K562 (cell line): ENCODE data around the gene RETNLB.

Experiments
- CTCF ChIP-seq, 3 experiments: IDR thresholded peaks in 2 of 3; conservative IDR thresholded peaks in 1 of 3; 2 replicates each; pipeline ENCODE4 v1.5.1; 2011 to 2012; ENCODE audit warnings: low read length in 3 of 3, mild to moderate bottlenecking in 3 of 3, control low read depth in 2 of 3, improper control_type of control experiment in 1 of 3, inconsistent platforms in 1 of 3, low read depth in 1 of 3, mixed read lengths in 1 of 3, moderate library complexity in 1 of 3; ENCODE audit not compliant: insufficient read depth in 2 of 3
- E2F4 ChIP-seq: sonication (generic); formaldehyde crosslinking; IDR thresholded peaks from 2 replicates; pipeline ENCODE4 v1.8.0; 2022; ENCODE audit warnings: mild to moderate bottlenecking, low read depth, missing genetic modification reagents
- FOXJ3 ChIP-seq: sonication (generic); formaldehyde crosslinking; IDR thresholded peaks from 2 replicates; pipeline ENCODE4 v1.4.0; 2020; ENCODE audit warnings: mild to moderate bottlenecking, missing genetic modification reagents
- HMG20A ChIP-seq: fragments of 450-650 bp; formaldehyde crosslinking; conservative IDR thresholded peaks from 2 replicates; pipeline ENCODE4 v1.4.0; 2020; ENCODE audit warnings: mild to moderate bottlenecking, mixed read lengths
- JUN ChIP-seq, 2 experiments: sonication (generic) in 1 of 2; formaldehyde crosslinking in 1 of 2; IDR thresholded peaks; 2 replicates each; pipeline versions ENCODE4 v1.6.1 to v1.8.0; 2012 to 2022; ENCODE audit warnings: borderline replicate concordance in 2 of 2, mild to moderate bottlenecking in 2 of 2, improper control_type of control experiment in 1 of 2, low read depth in 1 of 2, low read length in 1 of 2, missing genetic modification reagents in 1 of 2
- POLR2A ChIP-seq: fragments of 450-650 bp; conservative IDR thresholded peaks from 2 replicates; pipeline ENCODE4 v1.6.1; 2016
- RB1 ChIP-seq: fragments of 450-650 bp; IDR thresholded peaks from 2 replicates; pipeline ENCODE4 v1.6.1; 2017; ENCODE audit warnings: low read depth, mild to moderate bottlenecking
- RBBP5 ChIP-seq: fragments of 200-600 bp; sonication (generic); IDR thresholded peaks from 2 replicates; pipeline ENCODE4 v1.6.1; 2012; ENCODE audit warnings: borderline replicate concordance, mild to moderate bottlenecking, low read length, control low read depth, inconsistent platforms; ENCODE audit not compliant: insufficient read depth, poor library complexity, severe bottlenecking
- TARDBP ChIP-seq: fragments of 450-650 bp; IDR thresholded peaks from 2 replicates; pipeline ENCODE4 v1.6.1; 2016
- TSHZ1 ChIP-seq: fragments of 250-450 bp; sonication (Bioruptor Pico); IDR thresholded peaks from 2 replicates; pipeline ENCODE4 v1.4.0; 2020; ENCODE audit warnings: mild to moderate bottlenecking, moderate library complexity
- ZNF449 ChIP-seq: fragments of 250-450 bp; sonication (Bioruptor Pico); IDR thresholded peaks from 2 replicates; pipeline ENCODE4 v1.8.0; 2022; ENCODE audit warnings: moderate library complexity, mild to moderate bottlenecking, inconsistent platforms
- ZNF584 ChIP-seq: fragments of 200-800 bp; sonication (Bioruptor generic); IDR thresholded peaks from 2 replicates; pipeline ENCODE4 v1.6.1; 2016; ENCODE audit warnings: low read depth, mild to moderate bottlenecking, missing genetic modification characterization, missing compliant biosample characterization
- ZNF639 ChIP-seq, 2 experiments: fragments of 200-800 bp in 1 of 2; sonication (Bioruptor generic) in 1 of 2; sonication (generic) in 1 of 2; formaldehyde crosslinking in 1 of 2; IDR thresholded peaks in 1 of 2; conservative IDR thresholded peaks in 1 of 2; 2 replicates each; pipeline versions ENCODE4 v1.5.0 to v1.6.1; 2016 to 2020; ENCODE audit warnings: missing compliant biosample characterization in 1 of 2, missing genetic modification characterization in 1 of 2, missing genetic modification reagents in 1 of 2

- TF ChIP-seq TSHZ1 (CRISPR knock-in tag) = no peak
- no peak for TF ChIP-seq CTCF (IDR thresholded peaks at IDR 0.05 in 2 of 3, conservative IDR thresholded peaks at IDR 0.05 in 1 of 3; ENCODE audit: insufficient read depth in 2 of 3, low read depth in 1 of 3, low read length in 3 of 3)
- TF ChIP-seq RB1 = no peak
- no peak for TF ChIP-seq FOXJ3 (CRISPR knock-in tag)
- TF ChIP-seq POLR2A = no peak
- TF ChIP-seq ZNF449 = no peak
- TF ChIP-seq ZNF584 = no peak
- TF ChIP-seq JUN (IDR thresholded peaks at IDR 0.05; ENCODE audit: borderline replicate concordance, low read depth, low read length) = no peak
- TF ChIP-seq JUN (CRISPR knock-in tag; IDR thresholded peaks at IDR 0.05; ENCODE audit: borderline replicate concordance) = no peak
- TF ChIP-seq RBBP5 = no peak
- no peak for TF ChIP-seq TARDBP
- no peak for TF ChIP-seq E2F4 (CRISPR knock-in tag)
- no peak for TF ChIP-seq ZNF639 (CRISPR knock-in tag; conservative IDR thresholded peaks at IDR 0.05 in 1 of 2, IDR thresholded peaks at IDR 0.05 in 1 of 2)
- no peak for TF ChIP-seq HMG20A (CRISPR knock-in tag)
Measured at GRCh38 chr3:108804437-108804836, 47.2 kb upstream of the RETNLB start.
